Astrocyte (in vitro differentiated cells and primary cell): ENCODE measurements around the gene SLC6A20. TPM values are rescaled to one million over a fixed set of nuclear protein-coding genes. Genes with fewer than 3 reads are reported as not detected.

Experiments
- DNase-seq: peaks from one replicate; pipeline ENCODE4 v3.0.0-alpha.2; 2010; ENCODE audit warnings: low read depth
- FAIRE-seq: peaks from 2 replicates; lab custom pipeline; 2011; peaks lifted over from hg19 to GRCh38; lab: Jason Lieb, UNC
- H2AFZ ChIP-seq: 2 replicates; pipeline ENCODE4 v1.6.0; 2012; ENCODE audit warnings: low read depth, low read length, inconsistent platforms
- H3K27ac ChIP-seq: 2 replicates; pipeline ENCODE4 v1.5.1; 2011; ENCODE audit warnings: low read depth, low read length, inconsistent platforms
- H3K27me3 ChIP-seq: 2 replicates; pipeline ENCODE4 v1.6.0; 2011; ENCODE audit warnings: low read length, inconsistent platforms; ENCODE audit not compliant: insufficient read depth
- H3K36me3 ChIP-seq: 2 replicates; pipeline ENCODE4 v1.5.1; 2011; ENCODE audit warnings: low read length, inconsistent platforms; ENCODE audit not compliant: insufficient read depth
- H3K4me1 ChIP-seq: 2 replicates; pipeline ENCODE4 v1.5.1; 2011; ENCODE audit warnings: low read length, inconsistent platforms; ENCODE audit not compliant: insufficient read depth
- H3K4me2 ChIP-seq: 2 replicates; pipeline ENCODE4 v1.6.0; 2012; ENCODE audit warnings: low read length, inconsistent platforms
- H3K4me3 ChIP-seq: 2 replicates; pipeline ENCODE4 v1.5.1; 2011; ENCODE audit warnings: low read depth, mild to moderate bottlenecking, low read length, inconsistent platforms; ENCODE audit not compliant: insufficient read depth
- H3K79me2 ChIP-seq: 2 replicates; pipeline ENCODE4 v1.6.0; 2012; ENCODE audit warnings: mild to moderate bottlenecking, low read length, inconsistent platforms; ENCODE audit not compliant: insufficient read depth
- H3K9ac ChIP-seq: 2 replicates; pipeline ENCODE4 v1.6.0; 2012; ENCODE audit warnings: mild to moderate bottlenecking, low read length, inconsistent platforms
- H3K9me3 ChIP-seq: 2 replicates; pipeline ENCODE4 v1.5.1; 2012; ENCODE audit warnings: low read depth, mild to moderate bottlenecking, low read length, inconsistent platforms; ENCODE audit not compliant: insufficient read depth
- H4K20me1 ChIP-seq: 2 replicates; pipeline ENCODE4 v1.6.0; 2012; ENCODE audit warnings: low read length, inconsistent platforms; ENCODE audit not compliant: insufficient read depth
- H3K27ac Mint-ChIP-seq: one replicate; pipeline ENCODE4 v1.8.0; 2021; ENCODE audit warnings: mild to moderate bottlenecking, mixed read lengths; ENCODE audit not compliant: unreplicated experiment
- H3K27me3 Mint-ChIP-seq: one replicate; pipeline ENCODE4 v1.8.0; 2021; ENCODE audit warnings: low read depth, mixed read lengths; ENCODE audit not compliant: unreplicated experiment
- H3K36me3 Mint-ChIP-seq: one replicate; pipeline ENCODE4 v1.8.0; 2021; ENCODE audit warnings: low read depth, mixed read lengths; ENCODE audit not compliant: unreplicated experiment
- H3K4me1 Mint-ChIP-seq: one replicate; pipeline ENCODE4 v1.8.0; 2021; ENCODE audit warnings: low read depth, mixed read lengths; ENCODE audit not compliant: unreplicated experiment
- H3K4me3 Mint-ChIP-seq: one replicate; pipeline ENCODE4 v1.8.0; 2021; ENCODE audit warnings: mild to moderate bottlenecking, moderate library complexity, mixed read lengths; ENCODE audit not compliant: unreplicated experiment
- H3K9me3 Mint-ChIP-seq: one replicate; pipeline ENCODE4 v1.8.0; 2021; ENCODE audit warnings: mild to moderate bottlenecking, mixed read lengths; ENCODE audit not compliant: unreplicated experiment
- CTCF ChIP-seq: IDR thresholded peaks from 2 replicates; pipeline ENCODE4 v1.5.1; 2011; ENCODE audit warnings: low read depth, mild to moderate bottlenecking, inconsistent platforms, low read length, moderate library complexity; ENCODE audit not compliant: insufficient read depth
- EZH2 ChIP-seq: IDR thresholded peaks from 2 replicates; pipeline ENCODE4 v1.6.1; 2012; ENCODE audit warnings: mild to moderate bottlenecking, low read length, inconsistent platforms; ENCODE audit not compliant: insufficient read depth
- total RNA-seq: library from RNA; stranded (reverse); gene quantifications from 2 replicates; pipeline ENCODE4 v1.2.1, GENCODE V29; 2021

The SLC6A20 gene
- total RNA-seq, 1 donor from 2014 or later, result not detected

- Mint-ChIP-seq H3K27ac (no peak overlapping the region), H3K9me3 (peaks cover 1% of the 10 kb centered on the region), H3K27me3 (peaks cover 21% of the 10 kb centered on the region), H3K36me3 (no peaks in the 10 kb centered on the region), H3K4me3 (no peak overlapping the region), H3K4me1 (no peaks in the 10 kb centered on the region)
- Histone ChIP-seq H3K27ac (no peak overlapping the region), H3K36me3 (no peaks in the 10 kb centered on the region), H4K20me1 (no peaks in the 10 kb centered on the region), H3K79me2 (no peaks in the 10 kb centered on the region), H3K9ac (no peak overlapping the region), H3K9me3 (no peaks in the 10 kb centered on the region), H3K4me3 (no peak overlapping the region), H3K27me3 (no peaks in the 10 kb centered on the region), H2AFZ (no peak overlapping the region), H3K4me1 (no peaks in the 10 kb centered on the region), H3K4me2 (no peak overlapping the region)
- FAIRE-seq (no peak), DNase-seq (no peak)
- TF ChIP-seq EZH2, result no peak
- no peak for TF ChIP-seq CTCF
Observed at GRCh38 chr3:45763303-45763675, 33.0 kb downstream of the SLC6A20 start.

GRCh38 chr3:45762647-45763302, 33.6 kb downstream of the SLC6A20 start:
- FAIRE-seq (no peak), DNase-seq (no peak)
- Histone ChIP-seq H3K79me2 (no peaks in the 10 kb centered on the region), H3K4me2 (no peak overlapping the region), H3K9me3 (no peaks in the 10 kb centered on the region), H3K36me3 (no peaks in the 10 kb centered on the region), H3K27me3 (no peaks in the 10 kb centered on the region), H3K4me3 (no peak overlapping the region), H4K20me1 (no peaks in the 10 kb centered on the region), H3K9ac (no peak overlapping the region), H3K27ac (no peak overlapping the region), H3K4me1 (no peaks in the 10 kb centered on the region), H2AFZ (no peak overlapping the region)
- peaks cover 21% of the 10 kb centered on the region for H3K27me3 Mint-ChIP-seq
- no peak overlapping the region for H3K27ac Mint-ChIP-seq
- no peak overlapping the region for H3K4me3 Mint-ChIP-seq
- TF ChIP-seq CTCF (no peak), EZH2 (no peak)
- H3K36me3 Mint-ChIP-seq, result no peaks in the 10 kb centered on the region
- peaks cover 1% of the 10 kb centered on the region for H3K9me3 Mint-ChIP-seq
- H3K4me1 Mint-ChIP-seq, result no peaks in the 10 kb centered on the region

GRCh38 chr3:45761831-45762230, 34.5 kb downstream of the SLC6A20 start:
- no peaks in the 10 kb centered on the region for H3K36me3 ChIP-seq
- no peaks in the 10 kb centered on the region for H4K20me1 ChIP-seq
- no peak overlapping the region for H2AFZ ChIP-seq
- Mint-ChIP-seq H3K4me1 (no peaks in the 10 kb centered on the region), H3K27ac (no peak overlapping the region), H3K9me3 (peaks cover 1% of the 10 kb centered on the region), H3K27me3 (peaks cover 21% of the 10 kb centered on the region), H3K36me3 (peaks cover 2% of the 10 kb centered on the region), H3K4me3 (no peak overlapping the region)
- no peaks in the 10 kb centered on the region for H3K9me3 ChIP-seq
- no peak overlapping the region for H3K4me3 ChIP-seq
- H3K4me1 ChIP-seq, result no peaks in the 10 kb centered on the region
- no peaks in the 10 kb centered on the region for H3K27me3 ChIP-seq
- no peak overlapping the region for H3K4me2 ChIP-seq
- FAIRE-seq (no peak), DNase-seq (no peak)
- H3K9ac ChIP-seq, result no peak overlapping the region
- no peak overlapping the region for H3K27ac ChIP-seq
- H3K79me2 ChIP-seq, result no peaks in the 10 kb centered on the region
- no peak for TF ChIP-seq CTCF
- no peak for TF ChIP-seq EZH2
